ENCODE results near the gene OPA1.

Gene OPA1

DNA sequence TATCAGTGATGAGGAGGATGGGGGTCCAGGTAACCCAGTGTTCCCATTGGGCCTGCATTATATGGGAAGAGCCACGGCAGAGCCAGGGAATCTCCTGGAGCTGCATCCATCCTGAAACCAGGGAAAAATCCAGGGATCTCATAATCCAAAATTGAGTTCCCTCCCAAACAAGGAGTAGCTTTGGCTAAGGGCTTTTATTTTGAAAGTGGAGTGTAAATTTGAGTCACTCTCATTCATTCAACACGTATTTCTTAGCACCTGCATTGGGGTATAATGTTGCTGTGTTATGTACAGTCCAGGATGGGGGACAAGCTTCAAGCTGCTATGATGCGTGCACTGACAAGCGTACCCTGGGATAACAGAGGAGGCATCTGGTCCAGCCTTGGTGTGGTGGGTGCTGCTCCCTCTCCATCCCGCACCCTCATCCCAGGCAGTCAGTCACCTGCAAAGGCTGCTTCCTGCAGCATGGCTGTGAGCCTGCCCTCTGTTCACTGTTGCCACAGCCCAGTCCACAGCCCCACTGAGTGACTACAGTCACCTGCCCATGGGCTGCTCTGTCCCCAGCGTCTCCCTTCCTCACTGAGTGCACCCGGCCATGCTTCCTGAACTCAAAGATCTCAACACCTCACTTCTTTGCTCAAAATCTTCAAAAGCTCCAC, 135.6 kb downstream of the OPA1 start:
- ChIA-PET POLR2A (ENCODE audit: low non-redundant PET) (no interaction called here), CTCF (interaction anchor here (0.6 to 1.0 kb wide), 2 partner anchors 52 to 200 kb away, joined by 3 to 4 read pairs; no protein-coding TSS in a partner anchor)
- TF ChIP-seq, protein P1, sequence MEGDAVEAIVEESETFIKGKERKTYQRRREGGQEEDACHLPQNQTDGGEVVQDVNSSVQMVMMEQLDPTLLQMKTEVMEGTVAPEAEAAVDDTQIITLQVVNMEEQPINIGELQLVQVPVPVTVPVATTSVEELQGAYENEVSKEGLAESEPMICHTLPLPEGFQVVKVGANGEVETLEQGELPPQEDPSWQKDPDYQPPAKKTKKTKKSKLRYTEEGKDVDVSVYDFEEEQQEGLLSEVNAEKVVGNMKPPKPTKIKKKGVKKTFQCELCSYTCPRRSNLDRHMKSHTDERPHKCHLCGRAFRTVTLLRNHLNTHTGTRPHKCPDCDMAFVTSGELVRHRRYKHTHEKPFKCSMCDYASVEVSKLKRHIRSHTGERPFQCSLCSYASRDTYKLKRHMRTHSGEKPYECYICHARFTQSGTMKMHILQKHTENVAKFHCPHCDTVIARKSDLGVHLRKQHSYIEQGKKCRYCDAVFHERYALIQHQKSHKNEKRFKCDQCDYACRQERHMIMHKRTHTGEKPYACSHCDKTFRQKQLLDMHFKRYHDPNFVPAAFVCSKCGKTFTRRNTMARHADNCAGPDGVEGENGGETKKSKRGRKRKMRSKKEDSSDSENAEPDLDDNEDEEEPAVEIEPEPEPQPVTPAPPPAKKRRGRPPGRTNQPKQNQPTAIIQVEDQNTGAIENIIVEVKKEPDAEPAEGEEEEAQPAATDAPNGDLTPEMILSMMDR (conservative IDR thresholded peaks at IDR 0.05; ENCODE audit: low read depth) = no peak
- no peak overlapping the region for H3K27ac ChIP-seq
- no peak for DNase-seq (ENCODE audit: low spot score)

DNA sequence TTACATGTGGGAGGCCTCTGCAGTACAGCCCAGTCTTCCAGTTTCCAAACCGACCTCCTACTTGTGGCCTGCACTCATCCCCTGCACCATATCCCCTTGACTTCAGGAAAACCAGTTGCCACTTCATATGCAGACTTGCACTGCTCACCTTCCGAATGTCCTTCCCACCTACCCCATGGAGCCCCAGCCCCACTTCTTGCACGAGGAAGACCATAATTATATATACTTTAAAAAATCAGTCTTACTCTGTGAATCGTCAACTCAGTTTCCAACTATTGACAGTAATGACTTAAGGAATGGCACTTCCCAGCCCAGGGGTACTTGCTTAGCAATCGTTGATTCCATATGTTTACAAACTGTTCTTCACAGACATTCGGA, 136.1 kb downstream of the OPA1 start:
- ChIA-PET CTCF (no interaction called here), POLR2A (ENCODE audit: low non-redundant PET) (no interaction called here)
- TF ChIP-seq, protein P1 (conservative IDR thresholded peaks at IDR 0.05; ENCODE audit: low read depth) = no peak
- H3K27ac ChIP-seq = no peak overlapping the region
- DNase-seq (ENCODE audit: low spot score) = no peak

DNA sequence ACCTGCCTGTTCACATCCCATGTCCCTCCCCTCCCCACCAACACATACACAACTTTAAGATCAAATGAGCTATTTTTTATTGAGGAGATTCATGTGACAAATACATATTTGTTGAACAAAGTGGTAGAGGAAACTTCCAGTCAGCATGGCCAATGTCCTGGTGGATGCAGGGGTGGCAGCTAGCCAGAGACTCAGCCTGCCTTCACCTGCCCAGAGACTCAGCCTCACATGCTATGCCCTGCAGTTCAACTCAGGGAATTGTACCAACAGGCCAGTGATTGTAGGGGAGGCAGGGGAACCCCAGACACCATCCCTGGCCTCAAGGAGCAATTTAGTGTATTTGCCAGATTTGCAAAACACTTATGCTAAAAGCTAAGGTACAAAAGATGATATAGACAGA, 136.6 kb downstream of the OPA1 start:
- CTCF ChIA-PET = no interaction called here
- TF ChIP-seq, protein P1 (conservative IDR thresholded peaks at IDR 0.05; ENCODE audit: low read depth) = no peak
- no peak overlapping the region for H3K27ac ChIP-seq
- DNase-seq (ENCODE audit: low spot score) = no peak
- POLR2A ChIA-PET (ENCODE audit: low non-redundant PET) = no interaction called here

GRCh38 chr3:193730511-193730910, 137.5 kb downstream of the OPA1 start:
- TF ChIP-seq, protein P1 (conservative IDR thresholded peaks at IDR 0.05; ENCODE audit: low read depth) = no peak
- ChIA-PET POLR2A (ENCODE audit: low non-redundant PET) (no interaction called here), CTCF (interaction anchor here (0.7 kb wide), 1 partner anchor 585 kb away, joined by 3 read pairs; no protein-coding TSS in a partner anchor)
- DNase-seq (ENCODE audit: low spot score) = no peak
- H3K27ac ChIP-seq = no peak overlapping the region

DNA sequence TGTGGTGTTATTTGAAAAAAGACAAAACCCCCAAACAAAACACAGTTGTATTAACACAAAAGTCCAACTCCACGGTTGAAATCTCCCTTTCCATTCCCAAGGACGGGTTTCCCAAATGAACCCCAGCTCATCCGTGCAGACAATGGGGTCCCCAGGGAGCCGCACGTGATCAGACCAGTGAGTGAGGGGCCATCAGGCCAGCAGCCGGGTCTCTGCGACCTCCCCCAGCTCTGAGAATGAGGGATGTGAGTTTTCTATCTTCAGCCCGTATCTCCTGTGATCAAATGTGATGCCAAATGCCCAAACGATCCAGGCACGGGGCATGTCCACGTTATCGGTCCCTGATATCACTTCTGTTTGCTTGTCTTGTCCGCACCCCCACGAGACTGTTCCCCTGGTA, 138.0 kb downstream of the OPA1 start:
- POLR2A ChIA-PET (ENCODE audit: low non-redundant PET) = no interaction called here
- TF ChIP-seq, protein P1 (conservative IDR thresholded peaks at IDR 0.05; ENCODE audit: low read depth) = no peak
- CTCF ChIA-PET = interaction anchor here (0.7 kb wide), 2 partner anchors 584 to 666 kb away, joined by 3 read pairs; no protein-coding TSS in a partner anchor
- no peak overlapping the region for H3K27ac ChIP-seq
- DNase-seq (ENCODE audit: low spot score) = no peak

GRCh38 chr3:193731656-193732055, 138.6 kb downstream of the OPA1 start:
- no peak for DNase-seq (ENCODE audit: low spot score)
- H3K27ac ChIP-seq = no peak overlapping the region
- ChIA-PET POLR2A (ENCODE audit: low non-redundant PET) (no interaction called here), CTCF (interaction anchor here (0.7 kb wide), 1 partner anchor 665 kb away, joined by 3 read pairs; no protein-coding TSS in a partner anchor)
- TF ChIP-seq, protein P1 (conservative IDR thresholded peaks at IDR 0.05; ENCODE audit: low read depth) = no peak

Measured in RWPE1 (cell line).